Measurements from ENCODE around the gene ZNF860.

Gene ZNF860

DNA sequence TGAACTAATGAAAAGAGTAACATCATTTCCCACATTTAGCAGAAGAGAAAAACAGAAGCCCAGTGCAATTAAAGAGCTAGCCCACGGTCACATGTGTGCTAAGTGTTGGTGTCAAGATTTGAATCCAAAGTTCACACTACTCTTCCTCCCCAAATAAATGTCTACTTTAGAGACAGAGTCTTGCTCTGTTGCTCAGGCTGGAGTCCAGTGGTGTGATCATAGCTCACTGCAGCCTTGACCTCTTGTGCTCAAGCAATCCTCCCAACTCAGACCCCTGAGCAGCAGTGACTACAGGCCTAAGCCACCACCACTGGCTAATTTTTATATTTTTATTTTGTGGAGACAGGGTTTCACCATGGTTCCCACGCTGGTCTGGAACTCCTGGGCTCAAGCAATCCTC lies 5.2 kb upstream of the ZNF860 start:
- Histone ChIP-seq H2AFZ (ENCODE audit: low read length) (no peak overlapping the region), H3K18ac (ENCODE audit: low read length) (no peak overlapping the region), H4K91ac (ENCODE audit: low read depth, low read length, poor library complexity) (no peak overlapping the region), H2BK120ac (ENCODE audit: low read depth, low read length) (no peak overlapping the region), H3K4ac (ENCODE audit: low read length) (no peak overlapping the region), H2AK5ac (ENCODE audit: low read depth, low read length) (no peak overlapping the region), H3K9ac (ENCODE audit: low read depth, low read length, poor library complexity) (no peak overlapping the region), H3K36me3 (replicated peaks in 1 of 2; ENCODE audit: control insufficient read depth in 2 of 2, insufficient read depth in 2 of 2, low read length in 2 of 2) (no peaks in the 10 kb centered on the region), H3K79me1 (ENCODE audit: low read depth, low read length) (no peaks in the 10 kb centered on the region), H2BK5ac (ENCODE audit: low read length) (no peak overlapping the region), H3K4me3 (ENCODE audit: low read length in 2 of 2) (no peak overlapping the region), H3K27me3 (ENCODE audit: control insufficient read depth in 3 of 3, insufficient read depth in 3 of 3, low read depth in 1 of 3, low read length in 3 of 3) (peaks cover 0 to 21% (median under 1%) of the 10 kb centered on the region in 3 experiments), H3K27ac (replicated peaks; ENCODE audit: low read length) (no peak overlapping the region), H3K14ac (ENCODE audit: low read length) (no peak overlapping the region), H2BK12ac (ENCODE audit: low read length) (no peak overlapping the region), H3K4me1 (ENCODE audit: control insufficient read depth in 2 of 2, insufficient read depth in 1 of 2, low read depth in 1 of 2, low read length in 2 of 2) (peaks cover 2 to 7% of the 10 kb centered on the region in 2 donors), H3K23ac (ENCODE audit: low read depth, low read length, poor library complexity) (no peak overlapping the region), H3K9me3 (replicated peaks in 1 of 2; ENCODE audit: control insufficient read depth in 2 of 2, insufficient read depth in 1 of 2, low read depth in 1 of 2, low read length in 2 of 2) (no peaks in the 10 kb centered on the region), H4K8ac (ENCODE audit: low read depth, low read length) (no peak overlapping the region), H2BK15ac (ENCODE audit: low read length) (no peak overlapping the region), H3K4me2 (ENCODE audit: insufficient read depth, low read length, poor library complexity, severe bottlenecking) (no peak overlapping the region)
- WGBS, 2 donors (ENCODE audit: extremely low coverage in 2 of 2, insufficient read length in 2 of 2, insufficient replicate concordance in 1 of 2): no CpG with 5 or more reads among the region's 2 CpGs
- DNase-seq (ENCODE audit: low spot score): no peak

DNA sequence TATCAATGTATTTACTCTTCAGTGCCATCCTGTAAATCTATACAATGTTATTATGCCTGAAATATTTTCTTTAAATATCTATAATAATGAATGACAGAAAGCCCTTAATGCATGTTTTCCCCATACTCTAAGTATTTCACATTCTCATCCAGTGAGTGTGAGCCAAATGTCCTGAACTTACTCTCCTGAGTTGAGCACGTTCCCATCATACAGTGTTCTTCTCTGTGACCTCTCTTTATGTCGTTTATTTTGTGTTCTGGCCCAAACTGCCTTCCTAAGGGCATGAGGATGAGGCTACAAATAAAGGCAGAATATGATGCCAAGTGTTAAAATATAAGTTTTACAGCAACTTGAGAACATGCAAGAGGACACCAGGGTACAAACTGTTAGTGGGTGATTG lies 3.8 kb upstream of the ZNF860 start:
- H3K36me3 ChIP-seq (replicated peaks in 1 of 2; ENCODE audit: control insufficient read depth in 2 of 2, insufficient read depth in 2 of 2, low read length in 2 of 2): no peaks in the 10 kb centered on the region
- DNase-seq (ENCODE audit: low spot score): no peak
- no peak overlapping the region for H2AFZ ChIP-seq (ENCODE audit: low read length)
- no peaks in the 10 kb centered on the region for H3K9me3 ChIP-seq (replicated peaks in 1 of 2; ENCODE audit: control insufficient read depth in 2 of 2, insufficient read depth in 1 of 2, low read depth in 1 of 2, low read length in 2 of 2)
- no peak overlapping the region for H2BK5ac ChIP-seq (ENCODE audit: low read length)
- no peaks in the 10 kb centered on the region for H3K79me1 ChIP-seq (ENCODE audit: low read depth, low read length)
- WGBS, 2 donors (ENCODE audit: extremely low coverage in 2 of 2, insufficient read length in 2 of 2, insufficient replicate concordance in 1 of 2): no CpG with 5 or more reads among the region's 2 CpGs
- no peak overlapping the region for H3K4me3 ChIP-seq (ENCODE audit: low read length in 2 of 2)
- no peak overlapping the region for H3K4me2 ChIP-seq (ENCODE audit: insufficient read depth, low read length, poor library complexity, severe bottlenecking)
- no peak overlapping the region for H2BK120ac ChIP-seq (ENCODE audit: low read depth, low read length)
- H2AK5ac ChIP-seq (ENCODE audit: low read depth, low read length): no peak overlapping the region
- no peak overlapping the region for H3K27ac ChIP-seq (replicated peaks; ENCODE audit: low read length)
- peaks cover 0 to 35% (median 8%) of the 10 kb centered on the region in 3 experiments for H3K27me3 ChIP-seq (ENCODE audit: control insufficient read depth in 3 of 3, insufficient read depth in 3 of 3, low read depth in 1 of 3, low read length in 3 of 3)
- no peak overlapping the region for H3K9ac ChIP-seq (ENCODE audit: low read depth, low read length, poor library complexity)
- no peak overlapping the region for H4K8ac ChIP-seq (ENCODE audit: low read depth, low read length)
- no peak overlapping the region for H3K18ac ChIP-seq (ENCODE audit: low read length)
- H3K14ac ChIP-seq (ENCODE audit: low read length): no peak overlapping the region
- H2BK12ac ChIP-seq (ENCODE audit: low read length): no peak overlapping the region
- H4K91ac ChIP-seq (ENCODE audit: low read depth, low read length, poor library complexity): no peak overlapping the region
- no peak overlapping the region for H3K23ac ChIP-seq (ENCODE audit: low read depth, low read length, poor library complexity)
- no peak overlapping the region for H3K4ac ChIP-seq (ENCODE audit: low read length)
- no peak overlapping the region for H2BK15ac ChIP-seq (ENCODE audit: low read length)
- H3K4me1 ChIP-seq (ENCODE audit: control insufficient read depth in 2 of 2, insufficient read depth in 1 of 2, low read depth in 1 of 2, low read length in 2 of 2): peaks cover 2 to 11% of the 10 kb centered on the region in 2 donors

DNA sequence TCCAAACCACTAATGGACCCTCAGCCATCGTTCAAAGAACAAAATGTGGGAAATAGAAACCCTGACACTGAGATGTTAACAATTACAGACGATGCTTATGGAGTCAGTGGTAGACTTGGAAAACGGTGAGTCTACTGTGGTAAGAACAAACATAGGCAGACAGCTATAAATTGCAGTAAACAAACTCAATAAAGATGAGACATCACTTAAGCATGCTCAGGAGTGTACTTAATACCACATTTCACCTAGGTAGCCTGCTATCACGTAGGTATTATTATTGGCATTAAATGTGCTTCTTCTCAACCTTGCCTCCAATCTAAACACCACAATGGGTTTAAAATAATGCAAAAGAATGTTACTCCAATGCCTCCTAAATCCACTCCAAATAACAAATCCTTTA lies 3.0 kb upstream of the ZNF860 start:
- no peak overlapping the region for H3K14ac ChIP-seq (ENCODE audit: low read length)
- no peak for DNase-seq (ENCODE audit: low spot score)
- H3K4me2 ChIP-seq (ENCODE audit: insufficient read depth, low read length, poor library complexity, severe bottlenecking): no peak overlapping the region
- H4K8ac ChIP-seq (ENCODE audit: low read depth, low read length): no peak overlapping the region
- H3K23ac ChIP-seq (ENCODE audit: low read depth, low read length, poor library complexity): no peak overlapping the region
- no peak overlapping the region for H3K18ac ChIP-seq (ENCODE audit: low read length)
- no peak overlapping the region for H3K4me3 ChIP-seq (ENCODE audit: low read length in 2 of 2)
- WGBS, 2 donors (ENCODE audit: extremely low coverage in 2 of 2, insufficient read length in 2 of 2, insufficient replicate concordance in 1 of 2): no CpG with 5 or more reads among the region's 4 CpGs
- H2BK120ac ChIP-seq (ENCODE audit: low read depth, low read length): no peak overlapping the region
- H4K91ac ChIP-seq (ENCODE audit: low read depth, low read length, poor library complexity): no peak overlapping the region
- H3K4me1 ChIP-seq (ENCODE audit: control insufficient read depth in 2 of 2, insufficient read depth in 1 of 2, low read depth in 1 of 2, low read length in 2 of 2): peaks cover 0 to 11% of the 10 kb centered on the region in 2 donors
- H2AK5ac ChIP-seq (ENCODE audit: low read depth, low read length): no peak overlapping the region
- H2AFZ ChIP-seq (ENCODE audit: low read length): no peak overlapping the region
- no peak overlapping the region for H2BK15ac ChIP-seq (ENCODE audit: low read length)
- H3K79me1 ChIP-seq (ENCODE audit: low read depth, low read length): no peaks in the 10 kb centered on the region
- H3K36me3 ChIP-seq (replicated peaks in 1 of 2; ENCODE audit: control insufficient read depth in 2 of 2, insufficient read depth in 2 of 2, low read length in 2 of 2): no peaks in the 10 kb centered on the region
- no peaks in the 10 kb centered on the region for H3K9me3 ChIP-seq (replicated peaks in 1 of 2; ENCODE audit: control insufficient read depth in 2 of 2, insufficient read depth in 1 of 2, low read depth in 1 of 2, low read length in 2 of 2)
- no peak overlapping the region for H3K9ac ChIP-seq (ENCODE audit: low read depth, low read length, poor library complexity)
- no peak overlapping the region for H3K27ac ChIP-seq (replicated peaks; ENCODE audit: low read length)
- H2BK12ac ChIP-seq (ENCODE audit: low read length): no peak overlapping the region
- no peak overlapping the region for H2BK5ac ChIP-seq (ENCODE audit: low read length)
- H3K4ac ChIP-seq (ENCODE audit: low read length): no peak overlapping the region
- H3K27me3 ChIP-seq (ENCODE audit: control insufficient read depth in 3 of 3, insufficient read depth in 3 of 3, low read depth in 1 of 3, low read length in 3 of 3): peaks cover 0 to 43% (median 8%) of the 10 kb centered on the region in 3 experiments

DNA sequence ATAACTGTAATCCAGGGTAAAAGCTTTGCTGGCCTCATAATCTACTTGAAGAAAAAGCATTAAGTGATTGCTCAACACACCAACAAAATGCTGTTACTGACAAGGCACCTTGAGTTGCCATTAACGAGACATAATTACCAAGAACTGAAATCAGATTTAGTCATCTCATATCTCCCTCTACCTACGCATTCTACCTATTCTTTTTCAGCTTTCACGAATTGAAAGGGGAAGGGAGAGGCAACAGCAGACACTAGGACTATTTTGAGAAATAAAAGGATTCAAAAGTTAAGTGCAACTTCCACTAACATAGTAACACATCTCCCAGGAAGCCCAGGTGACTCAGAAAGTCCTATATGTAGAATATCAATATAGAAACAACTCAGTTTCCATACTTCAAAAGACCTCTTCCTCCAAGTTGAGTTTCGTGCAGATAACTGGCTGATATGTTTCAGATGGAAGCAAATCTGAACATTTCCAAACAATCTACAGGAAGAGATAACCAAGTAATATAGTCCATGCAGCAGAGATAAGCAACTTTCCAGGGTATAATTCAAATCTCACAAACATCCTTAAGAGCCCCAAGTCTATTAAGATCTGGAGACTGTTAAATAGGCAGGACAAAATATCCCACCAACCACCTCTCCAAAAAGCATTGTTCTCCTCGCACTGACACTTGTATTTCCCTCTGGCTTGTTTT lies 2.4 kb upstream of the ZNF860 start:
- H3K79me1 ChIP-seq (ENCODE audit: low read depth, low read length): no peaks in the 10 kb centered on the region
- no peak overlapping the region for H3K23ac ChIP-seq (ENCODE audit: low read depth, low read length, poor library complexity)
- H3K4ac ChIP-seq (ENCODE audit: low read length): no peak overlapping the region
- 100% methylated on average over 1 of the region's 5 CpGs; no CpG with 5 or more reads in 1 of the 2 donors for WGBS, 2 donors (ENCODE audit: extremely low coverage in 2 of 2, insufficient read length in 2 of 2, insufficient replicate concordance in 1 of 2)
- no peaks in the 10 kb centered on the region for H3K36me3 ChIP-seq (replicated peaks in 1 of 2; ENCODE audit: control insufficient read depth in 2 of 2, insufficient read depth in 2 of 2, low read length in 2 of 2)
- H4K8ac ChIP-seq (ENCODE audit: low read depth, low read length): no peak overlapping the region
- H3K9ac ChIP-seq (ENCODE audit: low read depth, low read length, poor library complexity): no peak overlapping the region
- no peak overlapping the region for H4K91ac ChIP-seq (ENCODE audit: low read depth, low read length, poor library complexity)
- no peaks in the 10 kb centered on the region for H3K9me3 ChIP-seq (replicated peaks in 1 of 2; ENCODE audit: control insufficient read depth in 2 of 2, insufficient read depth in 1 of 2, low read depth in 1 of 2, low read length in 2 of 2)
- no peak overlapping the region for H3K14ac ChIP-seq (ENCODE audit: low read length)
- no peak overlapping the region for H3K27ac ChIP-seq (replicated peaks; ENCODE audit: low read length)
- H3K4me2 ChIP-seq (ENCODE audit: insufficient read depth, low read length, poor library complexity, severe bottlenecking): no peak overlapping the region
- H2BK15ac ChIP-seq (ENCODE audit: low read length): no peak overlapping the region
- no peak overlapping the region for H2AFZ ChIP-seq (ENCODE audit: low read length)
- H3K18ac ChIP-seq (ENCODE audit: low read length): no peak overlapping the region
- no peak overlapping the region for H3K4me3 ChIP-seq (ENCODE audit: low read length in 2 of 2)
- H2BK5ac ChIP-seq (ENCODE audit: low read length): no peak overlapping the region
- H3K4me1 ChIP-seq (ENCODE audit: control insufficient read depth in 2 of 2, insufficient read depth in 1 of 2, low read depth in 1 of 2, low read length in 2 of 2): peaks cover 0 to 11% of the 10 kb centered on the region in 2 donors
- H2BK12ac ChIP-seq (ENCODE audit: low read length): no peak overlapping the region
- H3K27me3 ChIP-seq (ENCODE audit: control insufficient read depth in 3 of 3, insufficient read depth in 3 of 3, low read depth in 1 of 3, low read length in 3 of 3): peaks cover 0 to 44% (median 8%) of the 10 kb centered on the region in 3 experiments
- no peak for DNase-seq (ENCODE audit: low spot score)
- H2BK120ac ChIP-seq (ENCODE audit: low read depth, low read length): no peak overlapping the region
- no peak overlapping the region for H2AK5ac ChIP-seq (ENCODE audit: low read depth, low read length)

Data from neuronal stem cell (in vitro differentiated cells).